Left kidney (tissue), 2 donors: ENCODE measurements around the gene RBM15. TPM values are rescaled to one million over a fixed set of nuclear protein-coding genes. Genes with fewer than 3 reads are reported as not detected.

Experiments
- DNase-seq: peaks from one replicate; pipeline ENCODE4 v3.0.0-alpha.2; 2013
- polyA plus RNA-seq: library from polyadenylated mRNA; unstranded; fragments of 120-200 nt; gene quantifications from one replicate; pipeline ENCODE4 v1.2.1, GENCODE V29; 2013; ENCODE audit not compliant: insufficient read length

Gene RBM15
- polyA plus RNA-seq, 1 donor: 13.8 TPM

GRCh38 chr1:110318046-110318445 lies 21.1 kb upstream of the RBM15 start:
- DNase-seq: no peak

- DNase-seq: no peak
Observed at GRCh38 chr1:110319332-110320167, 19.6 kb upstream of the RBM15 start.

DNA sequence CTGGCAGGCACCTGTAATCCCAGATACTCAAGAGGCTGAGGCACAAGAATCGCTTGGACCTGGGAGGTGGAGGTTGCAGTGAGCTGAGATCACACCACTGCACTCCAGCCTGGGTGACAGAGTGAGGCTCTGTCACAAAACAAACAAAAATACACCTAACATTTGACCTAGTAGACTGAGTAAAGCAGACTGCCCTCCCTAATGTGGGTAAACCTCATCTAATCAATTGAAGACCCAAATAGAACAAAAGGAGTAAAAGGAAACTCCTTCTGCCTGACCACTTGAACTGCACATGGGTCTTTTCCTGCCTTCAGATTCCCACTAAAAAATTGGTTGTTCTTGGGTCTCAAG lies 19.0 kb upstream of the RBM15 start:
- DNase-seq: no peak

- no peak for DNase-seq
Observed at GRCh38 chr1:110321045-110321444, 18.1 kb upstream of the RBM15 start.

- DNase-seq: no peak
Observed at GRCh38 chr1:110321846-110322245, 17.3 kb upstream of the RBM15 start.

DNA sequence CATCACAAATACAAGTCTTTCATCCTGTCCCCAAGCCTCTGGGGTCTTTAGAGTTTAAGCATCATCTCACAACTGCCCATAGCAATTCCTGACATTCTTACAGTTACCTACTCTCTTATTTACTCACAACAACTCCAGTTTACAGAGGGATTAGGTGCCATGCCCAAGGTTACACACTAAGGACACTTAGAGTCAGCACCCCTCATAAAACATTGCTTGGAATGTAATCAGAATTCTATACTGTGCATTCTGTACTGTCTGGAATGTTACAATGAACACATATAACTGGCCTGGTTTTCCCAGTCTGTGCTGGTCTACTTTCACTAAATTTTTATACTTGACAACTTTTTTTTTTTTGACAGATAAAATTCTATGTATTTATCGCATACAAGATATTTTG lies 14.5 kb upstream of the RBM15 start:
- no peak for DNase-seq

DNA sequence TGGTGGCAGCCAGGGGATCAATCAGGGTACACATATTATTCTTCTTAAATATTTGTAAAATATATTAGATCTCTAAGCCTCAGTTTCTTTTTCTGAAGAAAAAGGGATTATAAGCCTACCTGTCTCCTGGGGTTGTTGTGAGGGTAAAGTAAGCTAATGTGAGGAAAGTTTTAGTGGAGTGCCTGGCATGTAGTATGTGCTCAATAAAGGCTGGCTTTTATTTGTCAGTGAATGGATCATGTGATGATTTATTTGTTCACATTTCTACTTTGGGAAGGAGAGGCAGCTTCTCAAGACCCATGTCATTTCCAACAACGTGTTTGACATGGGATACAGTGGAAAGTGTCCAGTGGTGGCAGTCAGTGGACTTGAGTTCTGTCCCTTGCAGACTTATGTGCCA lies 12.4 kb upstream of the RBM15 start:
- no peak for DNase-seq

GRCh38 chr1:110328274-110328673 lies 10.9 kb upstream of the RBM15 start:
- DNase-seq: no peak

DNA sequence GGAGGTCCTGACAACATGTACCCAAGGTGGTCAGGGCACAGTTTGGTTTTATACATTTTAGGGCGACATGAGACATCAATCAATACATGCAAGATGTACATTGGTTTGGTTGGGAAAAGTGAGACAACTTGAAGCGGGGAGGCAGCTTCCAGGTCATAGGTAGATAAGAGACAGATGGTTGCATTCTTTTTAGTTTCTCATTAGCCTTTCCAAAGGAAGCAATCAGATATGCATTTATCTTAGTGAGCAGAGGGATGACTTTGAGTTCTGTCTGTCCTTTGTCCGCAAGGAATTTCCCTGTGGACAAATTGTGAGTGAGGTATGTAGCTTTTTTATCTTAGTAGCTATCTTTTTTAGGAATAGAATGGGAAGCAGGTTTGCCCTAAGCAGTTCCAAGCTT lies 10.5 kb upstream of the RBM15 start:
- DNase-seq: no peak

DNA sequence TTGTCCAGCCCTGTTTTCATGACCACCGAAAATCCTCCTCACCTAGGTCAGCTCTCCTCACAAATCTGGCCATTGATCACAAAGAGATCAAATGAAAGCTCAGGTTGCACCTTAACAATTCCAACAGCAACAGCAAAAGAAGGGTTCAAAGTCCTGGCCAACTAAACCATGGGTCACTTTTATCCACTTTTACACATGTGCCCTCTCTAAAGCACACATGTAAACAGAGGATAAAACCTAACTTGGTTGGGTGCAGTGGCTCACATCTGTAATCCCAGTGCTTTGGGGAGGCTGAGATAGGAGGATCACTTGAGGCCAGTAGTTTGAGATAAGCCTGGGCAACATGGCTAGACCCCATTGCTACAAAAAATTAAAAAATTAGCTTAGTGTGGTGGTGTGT lies 3.9 kb upstream of the RBM15 start:
- no peak for DNase-seq

DNA sequence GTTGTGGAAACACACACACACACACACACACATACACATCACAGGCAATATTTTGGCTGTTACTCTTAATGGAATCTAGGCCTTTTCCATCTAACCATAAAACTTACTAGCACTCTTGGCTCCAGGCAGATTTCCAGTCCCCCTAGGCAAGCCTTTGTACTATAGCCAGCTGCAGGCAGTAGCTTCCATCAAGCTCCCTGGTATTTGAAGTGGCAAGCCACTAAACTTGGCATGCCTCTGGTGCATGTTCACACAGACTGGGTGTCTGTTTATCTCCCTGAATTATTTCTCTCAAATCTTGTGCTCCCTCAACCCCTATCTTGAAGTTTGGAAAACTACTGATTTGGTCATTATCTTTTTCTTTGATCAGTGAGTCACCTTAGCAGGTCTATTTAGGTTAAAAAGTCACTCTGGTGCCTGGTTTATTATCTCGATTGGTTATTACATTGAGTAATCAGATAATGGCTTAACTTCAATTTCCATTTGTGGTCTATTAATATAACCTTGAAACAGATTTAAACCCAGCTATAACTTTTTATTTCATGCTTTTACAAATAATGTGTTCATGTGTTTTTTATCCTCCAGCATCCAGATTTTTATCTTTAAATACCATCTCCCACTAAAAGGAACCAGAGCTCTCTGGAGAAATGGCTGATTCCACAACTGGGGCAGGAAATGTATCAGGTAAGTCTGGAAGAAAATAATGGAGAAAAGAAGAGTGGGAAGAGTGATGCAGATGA lies 2.7 kb upstream of the RBM15 start:
- DNase-seq: no peak

GRCh38 chr1:110337704-110338308 lies 1.4 kb upstream of the RBM15 start:
- peak; percentile 24 for DNase-seq

DNA sequence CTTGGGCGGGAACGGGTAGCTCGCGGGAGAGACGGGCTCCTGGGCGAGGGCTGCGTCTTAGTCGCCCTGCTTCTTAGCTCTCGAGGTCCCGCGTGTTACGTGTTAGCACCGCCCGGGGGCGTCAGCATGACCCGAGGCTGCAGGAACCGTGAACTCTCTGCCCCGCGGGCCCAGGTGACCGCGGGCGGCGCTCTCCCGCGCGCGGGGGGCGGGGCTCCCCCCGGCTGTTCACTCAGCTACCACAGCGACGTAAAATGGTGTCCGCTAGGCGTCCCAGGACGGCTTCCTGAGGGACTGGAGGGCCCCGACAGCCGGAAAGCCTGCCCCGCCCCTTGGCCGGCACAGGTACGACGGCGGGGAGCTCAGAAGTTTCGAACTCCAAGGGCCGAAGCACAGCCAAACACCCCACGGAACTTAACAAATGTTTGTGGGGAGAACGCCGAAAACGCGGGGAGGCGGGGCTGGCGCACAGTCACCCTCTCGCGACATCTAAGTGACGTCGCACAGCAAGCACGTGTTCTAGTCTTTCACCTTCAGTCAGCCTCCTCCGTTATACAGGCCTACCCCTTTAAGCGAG lies 780 bp upstream of the RBM15 start:
- DNase-seq: peak; percentile 89

GRCh38 chr1:110339407-110340206 lies 430 bp downstream of the RBM15 start:
- DNase-seq: peak; percentile 51

DNA sequence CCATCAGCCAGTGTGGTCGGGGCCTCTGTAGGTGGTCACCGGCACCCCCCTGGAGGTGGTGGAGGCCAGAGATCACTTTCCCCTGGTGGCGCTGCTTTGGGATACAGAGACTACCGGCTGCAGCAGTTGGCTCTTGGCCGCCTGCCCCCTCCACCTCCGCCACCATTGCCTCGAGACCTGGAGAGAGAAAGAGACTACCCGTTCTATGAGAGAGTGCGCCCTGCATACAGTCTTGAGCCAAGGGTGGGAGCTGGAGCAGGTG lies 961 bp downstream of the RBM15 start:
- no peak for DNase-seq

- DNase-seq: no peak
Observed at GRCh38 chr1:110341146-110341871, 2.1 kb downstream of the RBM15 start.

DNA sequence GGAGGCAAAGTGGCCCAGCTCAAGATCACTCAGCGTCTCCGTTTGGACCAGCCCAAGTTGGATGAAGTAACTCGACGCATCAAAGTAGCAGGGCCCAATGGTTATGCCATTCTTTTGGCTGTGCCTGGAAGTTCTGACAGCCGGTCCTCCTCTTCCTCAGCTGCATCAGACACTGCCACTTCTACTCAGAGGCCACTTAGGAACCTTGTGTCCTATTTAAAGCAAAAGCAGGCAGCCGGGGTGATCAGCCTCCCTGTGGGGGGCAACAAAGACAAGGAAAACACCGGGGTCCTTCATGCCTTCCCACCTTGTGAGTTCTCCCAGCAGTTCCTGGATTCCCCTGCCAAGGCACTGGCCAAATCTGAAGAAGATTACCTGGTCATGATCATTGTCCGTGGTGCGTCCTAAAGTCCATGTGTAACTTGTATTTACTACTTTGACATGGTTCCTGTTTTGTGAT lies 2.7 kb downstream of the RBM15 start:
- no peak for DNase-seq

DNA sequence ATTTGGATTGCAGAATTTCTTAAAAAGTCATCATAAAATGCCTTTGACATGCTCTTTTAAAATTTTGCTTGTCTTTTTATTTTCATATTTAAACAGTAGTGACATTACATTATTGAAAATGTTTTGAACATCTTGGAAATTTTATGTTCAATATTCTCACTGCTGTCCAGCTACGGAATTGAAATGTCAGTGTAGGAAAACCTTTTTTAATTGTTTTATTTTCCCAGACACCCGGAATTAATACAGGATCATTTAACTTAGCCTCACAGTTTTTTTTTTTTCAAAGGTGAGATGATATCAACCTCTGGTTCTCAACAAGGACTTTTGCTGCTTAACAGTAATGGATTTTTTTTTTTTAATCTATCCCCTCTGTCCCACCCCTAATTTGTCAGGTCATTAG lies 4.1 kb downstream of the RBM15 start:
- DNase-seq: no peak

DNA sequence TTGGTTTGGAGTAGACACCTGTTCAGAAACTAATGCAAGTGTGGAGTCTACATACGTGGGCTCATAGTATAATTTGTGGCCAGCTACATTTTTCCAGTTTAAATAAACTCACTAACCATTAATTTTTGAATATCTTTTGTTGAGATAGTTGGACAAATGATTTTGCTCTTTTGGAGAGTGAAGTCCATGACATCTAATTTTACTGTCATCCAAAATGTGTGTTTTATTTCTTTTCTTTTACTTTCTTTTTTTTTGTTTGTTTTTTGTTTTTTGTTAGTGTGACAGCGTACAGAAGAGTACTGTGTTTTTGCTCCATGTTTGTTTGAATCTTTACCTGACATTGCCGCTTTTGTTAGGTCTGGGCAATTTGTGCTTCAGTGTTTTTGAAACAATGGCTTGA lies 5.0 kb downstream of the RBM15 start:
- no peak for DNase-seq

- no peak for DNase-seq
Observed at GRCh38 chr1:110345480-110345879, 6.3 kb downstream of the RBM15 start.

GRCh38 chr1:110346690-110347089 lies 7.5 kb downstream of the RBM15 start:
- DNase-seq: no peak
